ENCODE data around the gene QPRT. TPM values are rescaled to one million over a fixed set of nuclear protein-coding genes. Genes with fewer than 3 reads are reported as not detected.
"Not testable (repeated sequence)": the region's sequence is repeated elsewhere in the genome, so short reads cannot be mapped to it uniquely, and the experiment has no call there.

QPRT gene
- total RNA-seq, 1 donor from 2014 or later, result 49.6 TPM

GRCh38 chr16:29745121-29745852 lies 66.3 kb downstream of the QPRT start:
- TF ChIP-seq CTCF (IDR thresholded peaks at IDR 0.05), result no peak
- no peak for TF ChIP-seq EZH2 (IDR thresholded peaks at IDR 0.05)
- TF ChIP-seq EZH2phosphoT487 (IDR thresholded peaks at IDR 0.05), result no peak
- peaks cover 3% of the 10 kb centered on the region for H3K4me1 Mint-ChIP-seq
- H3K27ac ChIP-seq, result no peak overlapping the region
- H3K36me3 Mint-ChIP-seq, result no peaks in the 10 kb centered on the region
- no peaks in the 10 kb centered on the region for H3K4me1 ChIP-seq
- H3K9ac ChIP-seq, result no peak overlapping the region
- no peaks in the 10 kb centered on the region for H3K9me3 ChIP-seq (ENCODE audit: low read depth)
- H4K20me1 ChIP-seq (ENCODE audit: low read depth), result no peaks in the 10 kb centered on the region
- H2AFZ ChIP-seq (replicated peaks), result no peak overlapping the region
- no peaks in the 10 kb centered on the region for H3K79me2 ChIP-seq (ENCODE audit: low read depth)
- H3K27me3 ChIP-seq, result no peaks in the 10 kb centered on the region
- no peak overlapping the region for H3K4me3 Mint-ChIP-seq
- H3K27me3 Mint-ChIP-seq (ENCODE audit: insufficient read depth, low read depth), result peaks cover 17% of the 10 kb centered on the region
- H3K9me3 Mint-ChIP-seq, result no peaks in the 10 kb centered on the region
- no peak for DNase-seq (ENCODE audit: low spot score)
- no peaks in the 10 kb centered on the region for H3F3A ChIP-seq (ENCODE audit: low read depth)
- no peak overlapping the region for H3K4me2 ChIP-seq
- no peak overlapping the region for H3K27ac Mint-ChIP-seq
- H3K4me3 ChIP-seq, result no peak overlapping the region
- H3K36me3 ChIP-seq, result no peaks in the 10 kb centered on the region

- Mint-ChIP-seq H3K27me3 (ENCODE audit: insufficient read depth, low read depth) (peaks cover 14% of the 10 kb centered on the region), H3K27ac (no peak within 1 kb of the TSS), H3K4me1 (peaks cover 3% of the 10 kb centered on the region), H3K4me3 (no peak within 1 kb of the TSS), H3K9me3 (no peaks in the 10 kb centered on the region), H3K36me3 (no peaks in the 10 kb centered on the region)
- Histone ChIP-seq H2AFZ (replicated peaks) (no peak within 1 kb of the TSS), H3K9me3 (ENCODE audit: low read depth) (no peaks in the 10 kb centered on the region), H3K79me2 (ENCODE audit: low read depth) (no peaks in the 10 kb centered on the region), H3K4me3 (no peak within 1 kb of the TSS), H3K4me2 (no peak within 1 kb of the TSS), H3K36me3 (no peaks in the 10 kb centered on the region), H3K27ac (no peak within 1 kb of the TSS), H4K20me1 (ENCODE audit: low read depth) (no peaks in the 10 kb centered on the region), H3K9ac (no peak within 1 kb of the TSS), H3K27me3 (no peaks in the 10 kb centered on the region), H3F3A (ENCODE audit: low read depth) (no peaks in the 10 kb centered on the region), H3K4me1 (no peaks in the 10 kb centered on the region)
- no peak for DNase-seq (ENCODE audit: low spot score)
- TF ChIP-seq EZH2phosphoT487 (IDR thresholded peaks at IDR 0.05) (no peak), CTCF (IDR thresholded peaks at IDR 0.05) (no peak), EZH2 (IDR thresholded peaks at IDR 0.05) (no peak)
Observed at GRCh38 chr16:29745853-29746345, 66.9 kb downstream of the QPRT start, which contains the start of gene C16orf54. TSS of gene C16orf54 (minus strand) at chr16:29745990. CDS start at chr16:29744951, 1,039 bp downstream.

- not testable (repeated sequence) for H3K27ac Mint-ChIP-seq; DNase-seq (ENCODE audit: low spot score); H3K9ac ChIP-seq; H3K4me1 Mint-ChIP-seq; H3K27ac ChIP-seq; H3K9me3 Mint-ChIP-seq; H3K4me3 ChIP-seq; H3K36me3 ChIP-seq; H4K20me1 ChIP-seq (ENCODE audit: low read depth); H3K27me3 ChIP-seq; H3K4me3 Mint-ChIP-seq; H3K36me3 Mint-ChIP-seq; H3F3A ChIP-seq (ENCODE audit: low read depth); H3K4me1 ChIP-seq; H3K9me3 ChIP-seq (ENCODE audit: low read depth); H3K4me2 ChIP-seq; H3K79me2 ChIP-seq (ENCODE audit: low read depth); H2AFZ ChIP-seq (replicated peaks)
- H3K27me3 Mint-ChIP-seq (ENCODE audit: insufficient read depth, low read depth), result peaks cover 12% of the 10 kb centered on the region
Observed at GRCh38 chr16:29746518-29746917, 67.5 kb downstream of the QPRT start.

Other genes starting within 250 kb of the QPRT start
- 9.0 and 24.7 TPM in 2 replicates for gene BOLA2, start 224.8 kb upstream of the QPRT start, total RNA-seq (ENCODE audit: low replicate concordance)
- 3.9 and 37.1 TPM in 2 replicates for gene SLX1B, start 224.6 kb upstream of the QPRT start, total RNA-seq (ENCODE audit: low replicate concordance)
- gene SULT1A4, start 219.3 kb upstream of the QPRT start, total RNA-seq (ENCODE audit: low replicate concordance), result 1.1 TPM in 1 of 2 replicates, not detected in the other
- 17.0 and 28.2 TPM in 2 replicates for gene NPIPB12, start 172.8 kb upstream of the QPRT start, total RNA-seq (ENCODE audit: low replicate concordance)
- 0.02 and 0.25 TPM in 2 replicates for gene SPN, start 15.9 kb upstream of the QPRT start, total RNA-seq (ENCODE audit: low replicate concordance)
- gene C16orf54, start 66.8 kb downstream of the QPRT start, total RNA-seq (ENCODE audit: low replicate concordance), result not detected in 2 replicates
- gene ZG16, start 99.1 kb downstream of the QPRT start, total RNA-seq (ENCODE audit: low replicate concordance), result not detected in 2 replicates
- gene KIF22, start 111.6 kb downstream of the QPRT start, total RNA-seq (ENCODE audit: low replicate concordance), result 173 and 275 TPM in 2 replicates
- gene MAZ, start 127.3 kb downstream of the QPRT start, total RNA-seq (ENCODE audit: low replicate concordance), result 120 and 220 TPM in 2 replicates
- 23.5 and 71.4 TPM in 2 replicates for gene PRRT2, start 133.0 kb downstream of the QPRT start, total RNA-seq (ENCODE audit: low replicate concordance)
- gene PAGR1, start 137.0 kb downstream of the QPRT start, total RNA-seq (ENCODE audit: low replicate concordance), result 47.2 and 88.3 TPM in 2 replicates
- 2.4 and 4.4 TPM in 2 replicates for gene MVP, start 141.3 kb downstream of the QPRT start, total RNA-seq (ENCODE audit: low replicate concordance)
- gene CDIPT, start 184.0 kb downstream of the QPRT start, total RNA-seq (ENCODE audit: low replicate concordance), result 21.0 and 61.7 TPM in 2 replicates
- 11.7 and 31.5 TPM in 2 replicates for gene SEZ6L2, start 220.4 kb downstream of the QPRT start, total RNA-seq (ENCODE audit: low replicate concordance)
- gene ASPHD1, start 221.3 kb downstream of the QPRT start, total RNA-seq (ENCODE audit: low replicate concordance), result 0.97 and 4.5 TPM in 2 replicates
- 3.9 and 12.0 TPM in 2 replicates for gene KCTD13, start 247.0 kb downstream of the QPRT start, total RNA-seq (ENCODE audit: low replicate concordance)